NCI-H2196 (cell line): Measurements from ENCODE around the gene GOLPH3L.
"Not testable (repeated sequence)": the region's sequence is repeated elsewhere in the genome, so short reads cannot be mapped to it uniquely, and the experiment has no call there.

Source experiments
- DNase-seq: peaks from one replicate; lab custom pipeline; 2025; ENCODE audit not compliant: unreplicated experiment; lab: John Stamatoyannopoulos, UW

Gene GOLPH3L

GRCh38 chr1:150696995-150697927 lies at the start of gene GOLPH3L:
Gene GOLPH3L, minus strand, starts transcription at chr1:150697154. Its CDS starts 2,316 bp downstream, at chr1:150694838.
- DNase-seq: peak; percentile 97

- no peak for DNase-seq
Observed at GRCh38 chr1:150730130-150730721, 33.3 kb upstream of the GOLPH3L start.

- DNase-seq: no peak
Observed at GRCh38 chr1:150724336-150724735, 27.4 kb upstream of the GOLPH3L start.

GRCh38 chr1:150720703-150721102 lies 23.7 kb upstream of the GOLPH3L start, which contains the start of gene HORMAD1:
Gene HORMAD1, minus strand, starts transcription at chr1:150720895. Its CDS starts 1,390 bp downstream, at chr1:150719505.
- DNase-seq: no peak

- no peak for DNase-seq
Observed at GRCh38 chr1:150720098-150720497, 23.1 kb upstream of the GOLPH3L start.

GRCh38 chr1:150718225-150718891 lies 21.4 kb upstream of the GOLPH3L start:
- no peak for DNase-seq

GRCh38 chr1:150709031-150709430 lies 12.1 kb upstream of the GOLPH3L start:
- DNase-seq: not testable (repeated sequence)

- no peak for DNase-seq
Observed at GRCh38 chr1:150708595-150708994, 11.6 kb upstream of the GOLPH3L start.

- DNase-seq: no peak
Observed at GRCh38 chr1:150706091-150706490, 9.1 kb upstream of the GOLPH3L start.

- DNase-seq: no peak
Observed at GRCh38 chr1:150703427-150703826, 6.5 kb upstream of the GOLPH3L start.

GRCh38 chr1:150696590-150696989 lies 364 bp downstream of the GOLPH3L start:
- peak; percentile 29 for DNase-seq

- DNase-seq: no peak
Observed at GRCh38 chr1:150696162-150696561, 792 bp downstream of the GOLPH3L start.

GRCh38 chr1:150695561-150695960 lies 1.4 kb downstream of the GOLPH3L start:
- DNase-seq: no peak

- no peak for DNase-seq
Observed at GRCh38 chr1:150692720-150693119, 4.2 kb downstream of the GOLPH3L start.

GRCh38 chr1:150688763-150689162 lies 8.2 kb downstream of the GOLPH3L start:
- no peak for DNase-seq

- no peak for DNase-seq
Observed at GRCh38 chr1:150686275-150686674, 10.7 kb downstream of the GOLPH3L start.

- DNase-seq: no peak
Observed at GRCh38 chr1:150683914-150684313, 13.0 kb downstream of the GOLPH3L start.

- no peak for DNase-seq
Observed at GRCh38 chr1:150678988-150679387, 18.0 kb downstream of the GOLPH3L start.

GRCh38 chr1:150674881-150675280 lies 22.1 kb downstream of the GOLPH3L start:
- DNase-seq: no peak

GRCh38 chr1:150663321-150663720 lies 33.6 kb downstream of the GOLPH3L start:
- no peak for DNase-seq

GRCh38 chr1:150662811-150663210 lies 34.1 kb downstream of the GOLPH3L start:
- no peak for DNase-seq

- DNase-seq: no peak
Observed at GRCh38 chr1:150661156-150661555, 35.8 kb downstream of the GOLPH3L start.
